Loucy (cell line): ENCODE results near the gene BMX.

Source experiments
- CTCF ChIP-seq: fragments of 200-600 bp; sonication (generic); conservative IDR thresholded peaks from 2 replicates; pipeline ENCODE4 v1.5.1; 2014; ENCODE audit warnings: mild to moderate bottlenecking, antibody characterized with exemption, low read length
- EZH2phosphoT487 ChIP-seq: fragments of 200-600 bp; IDR thresholded peaks from 2 replicates; pipeline ENCODE4 v1.6.1; 2018; ENCODE audit warnings: antibody characterized with exemption, mild to moderate bottlenecking, moderate library complexity, borderline replicate concordance

GRCh38 chrX:15563056-15563455 lies 62.4 kb downstream of the BMX start:
- TF ChIP-seq CTCF (no peak), EZH2phosphoT487 (no peak)
